HFF-Myc (cell line): ENCODE results near the gene ERVV-1.
"Not testable (repeated sequence)": the region's sequence is repeated elsewhere in the genome, so short reads cannot be mapped to it uniquely, and the experiment has no call there.

Experiments used
- DNase-seq: peaks from one replicate; pipeline ENCODE4 v3.0.0-alpha.2; 2011; ENCODE audit warnings: low read depth; ENCODE audit errors: extremely low read depth
- H3K4me3 ChIP-seq: replicated peaks from 2 replicates; pipeline ENCODE4 v1.5.1; 2011; ENCODE audit warnings: low read depth, mild to moderate bottlenecking, control low read depth, low read length
- CTCF ChIP-seq: IDR thresholded peaks from 2 replicates; pipeline ENCODE4 v1.5.1; 2012; ENCODE audit warnings: mild to moderate bottlenecking, low read depth, low read length, control low read depth; ENCODE audit errors: missing control alignments

ERVV-1 gene, protein sequence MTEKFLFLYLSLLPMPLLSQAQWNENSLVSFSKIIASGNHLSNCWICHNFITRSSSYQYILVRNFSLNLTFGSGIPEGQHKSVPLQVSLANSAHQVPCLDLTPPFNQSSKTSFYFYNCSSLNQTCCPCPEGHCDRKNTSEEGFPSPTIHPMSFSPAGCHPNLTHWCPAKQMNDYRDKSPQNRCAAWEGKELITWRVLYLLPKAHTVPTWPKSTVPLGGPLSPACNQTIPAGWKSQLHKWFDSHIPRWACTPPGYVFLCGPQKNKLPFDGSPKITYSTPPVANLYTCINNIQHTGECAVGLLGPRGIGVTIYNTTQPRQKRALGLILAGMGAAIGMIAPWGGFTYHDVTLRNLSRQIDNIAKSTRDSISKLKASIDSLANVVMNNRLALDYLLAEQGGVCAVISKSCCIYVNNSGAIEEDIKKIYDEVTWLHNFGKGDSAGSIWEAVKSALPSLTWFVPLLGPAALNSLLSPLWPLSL

DNA sequence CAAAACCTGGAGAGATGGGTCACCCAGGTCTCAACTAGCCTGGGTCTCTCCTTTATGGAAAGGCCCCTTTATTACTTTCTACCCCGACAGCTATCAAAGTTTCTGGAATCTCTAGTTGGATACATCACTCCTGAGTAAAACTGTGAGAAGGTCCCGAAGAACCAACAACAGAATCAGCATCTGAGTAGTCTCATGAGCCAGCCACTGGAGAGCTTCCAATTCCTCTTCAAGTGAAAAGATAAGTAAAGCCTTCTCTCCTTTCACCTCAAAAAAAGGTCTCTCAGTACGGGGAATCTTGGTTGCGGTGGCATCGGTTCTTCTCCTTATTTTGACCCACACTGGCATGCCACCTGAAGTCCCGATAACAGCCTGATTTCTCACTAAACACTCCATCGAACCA, at the start of gene ERVV-1:
TSS of gene ERVV-1 (plus strand) at position 301 of the 400 bp plus-strand sequence. CDS start 170 bp downstream, outside the sequence.
- no peak for TF ChIP-seq CTCF
- no peak within 1 kb of the TSS for H3K4me3 ChIP-seq
- no peak for DNase-seq

DNA sequence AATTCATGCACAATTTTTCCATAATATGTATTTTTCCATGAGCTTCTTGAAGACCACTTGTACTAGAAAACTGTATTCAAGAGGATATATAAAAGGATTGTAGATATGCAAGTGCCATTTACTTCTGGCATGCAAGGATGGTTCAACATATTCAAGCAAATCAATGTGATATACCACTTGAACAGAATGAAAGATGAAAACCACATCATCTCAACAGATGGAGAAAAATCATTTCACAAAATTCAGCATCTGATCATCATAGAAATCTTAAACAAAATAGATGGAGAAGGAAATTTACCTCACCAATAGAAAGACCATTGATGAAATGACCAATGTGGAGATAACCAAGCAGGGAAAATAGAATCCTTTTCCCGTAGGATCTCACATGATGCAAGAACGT, 45.9 kb upstream of the ERVV-1 start:
- DNase-seq: no peak
- H3K4me3 ChIP-seq: no peak overlapping the region
- no peak for TF ChIP-seq CTCF

DNA sequence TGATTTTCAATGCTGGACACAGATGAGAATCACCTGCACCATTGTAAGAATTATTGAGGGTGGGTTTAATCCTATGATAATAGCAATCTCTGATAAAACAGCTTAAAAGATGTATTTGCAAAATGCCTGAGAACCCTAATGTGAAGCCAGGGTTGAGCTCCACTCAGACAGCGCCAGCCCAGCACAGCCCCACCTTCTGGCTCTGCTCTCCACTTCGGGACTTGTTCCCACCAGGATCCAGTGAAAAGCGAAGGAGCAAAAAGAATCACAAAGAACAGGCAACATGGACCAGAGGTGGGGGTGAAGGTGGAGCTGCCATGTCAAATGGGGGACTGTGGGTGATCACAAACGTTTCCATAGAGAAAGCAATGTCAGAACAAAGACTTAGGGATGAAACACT, 32.4 kb upstream of the ERVV-1 start:
- DNase-seq: no peak
- TF ChIP-seq CTCF: no peak
- no peak overlapping the region for H3K4me3 ChIP-seq

GRCh38 chr19:52983167-52983566, 30.6 kb upstream of the ERVV-1 start:
- H3K4me3 ChIP-seq: not testable (repeated sequence)

GRCh38 chr19:52987221-52987620, 26.5 kb upstream of the ERVV-1 start:
- no peak for TF ChIP-seq CTCF

More at GRCh38 chr19:52983167-52983566, 30.6 kb upstream of the ERVV-1 start:
- not testable (repeated sequence) for DNase-seq

GRCh38 chr19:52988506-52988905, 25.2 kb upstream of the ERVV-1 start:
- TF ChIP-seq CTCF: no peak

More at GRCh38 chr19:52987221-52987620, 26.5 kb upstream of the ERVV-1 start:
- no peak for DNase-seq
- no peak overlapping the region for H3K4me3 ChIP-seq

DNA sequence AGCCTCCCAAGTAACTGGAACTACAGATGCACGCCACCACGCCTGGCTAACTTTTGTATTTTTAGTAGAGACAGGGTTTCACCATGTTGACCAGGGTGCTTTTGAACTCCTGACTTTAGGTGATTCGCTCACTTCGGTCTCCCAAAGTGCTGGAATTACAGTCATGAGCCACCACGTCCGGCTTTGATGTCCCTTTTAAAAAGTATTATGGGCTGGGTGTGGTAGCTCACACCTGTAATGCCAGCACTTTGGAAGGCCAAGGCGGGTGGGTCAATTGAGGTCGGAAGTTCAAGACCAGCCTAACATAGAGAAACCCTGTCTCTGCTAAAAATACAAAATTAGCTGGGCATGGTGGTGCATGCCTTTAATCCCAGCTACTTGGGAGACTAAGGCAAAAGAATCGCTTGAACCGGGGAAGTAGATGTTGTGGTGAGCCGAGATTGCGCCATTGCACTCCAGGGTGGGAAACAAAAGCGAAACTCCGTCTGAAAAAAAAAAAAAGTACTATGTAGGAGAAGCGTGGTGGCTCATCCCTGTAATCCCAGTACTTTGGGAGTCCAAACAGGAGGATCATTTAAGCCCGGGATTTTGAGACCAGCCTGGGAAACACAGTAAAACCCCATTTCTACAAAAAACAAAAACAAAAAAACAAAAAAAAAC, 22.8 kb upstream of the ERVV-1 start:
- no peak for TF ChIP-seq CTCF
- DNase-seq: no peak
- no peak overlapping the region for H3K4me3 ChIP-seq

More at GRCh38 chr19:52988506-52988905, 25.2 kb upstream of the ERVV-1 start:
- H3K4me3 ChIP-seq: no peak overlapping the region
- no peak for DNase-seq
